PFSK-1 (cell line): ENCODE data around the gene TIMP3.

ENCODE experiments used
- FOXP2 ChIP-seq: optimal IDR thresholded peaks from 2 replicates; pipeline ENCODE3; 2011; ENCODE audit warnings: borderline replicate concordance, control low read depth, inconsistent platforms; ENCODE audit not compliant: insufficient read depth; ENCODE audit errors: extremely low read length, extremely low read depth
- POLR2AphosphoS5 ChIP-seq: IDR thresholded peaks from 2 replicates; pipeline ENCODE4 v1.6.1; 2012; ENCODE audit warnings: low read depth, mild to moderate bottlenecking, control low read depth, low read length, moderate library complexity
- REST ChIP-seq, 2 experiments: IDR thresholded peaks; 2 replicates each; pipeline versions ENCODE4 v1.6.1 to v1.8.0; 2011 to 2012; ENCODE audit warnings: low read depth in 2 of 2, low read length in 2 of 2, control low read depth in 1 of 2, inconsistent platforms in 1 of 2, mild to moderate bottlenecking in 1 of 2, moderate library complexity in 1 of 2; ENCODE audit not compliant: insufficient read depth in 1 of 2
- SIN3A ChIP-seq: IDR thresholded peaks from 2 replicates; pipeline ENCODE4 v1.6.1; 2012; ENCODE audit warnings: mild to moderate bottlenecking, low read length, moderate library complexity, borderline replicate concordance; ENCODE audit not compliant: insufficient read depth
- TAF1 ChIP-seq: IDR thresholded peaks from 2 replicates; pipeline ENCODE4 v1.6.1; 2012; ENCODE audit warnings: low read length, control low read depth, borderline replicate concordance; ENCODE audit not compliant: insufficient read depth

DNA sequence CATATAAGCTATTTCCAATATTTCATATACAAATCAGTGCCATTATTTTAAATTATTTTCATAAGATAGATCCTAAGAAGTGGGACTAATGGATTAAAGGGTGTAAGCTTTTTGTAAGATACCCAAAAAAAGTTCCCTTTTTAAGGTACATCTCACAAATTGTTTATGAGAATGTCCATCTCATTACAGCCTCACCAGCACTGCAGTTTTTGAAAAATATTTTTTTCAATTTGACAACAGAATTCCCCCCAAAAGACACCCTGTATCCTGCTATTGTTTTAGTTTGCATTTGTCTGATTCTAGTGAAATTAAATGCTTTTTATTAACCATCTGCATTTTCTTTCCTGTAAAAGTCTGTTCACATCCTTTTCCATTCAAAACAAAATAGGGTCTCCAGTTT is 69.0 kb downstream of the TIMP3 start:
- no peak for TF ChIP-seq SIN3A
- TF ChIP-seq POLR2AphosphoS5: no peak
- TF ChIP-seq TAF1: no peak
- no peak for TF ChIP-seq REST (IDR thresholded peaks at IDR 0.05; ENCODE audit: insufficient read depth in 1 of 2, low read depth in 2 of 2, low read length in 2 of 2)
- TF ChIP-seq FOXP2: no peak
